NCI-H1105 (cell line): ENCODE data around the gene MRPL37.
A peak's percentile ranks its signal among the peaks of the same experiment; 100 is the strongest.
"Not testable (repeated sequence)": the region's sequence is repeated elsewhere in the genome, so short reads cannot be mapped to it uniquely, and the experiment has no call there.

Experiments
- DNase-seq: peaks from one replicate; lab custom pipeline; 2025; lab: John Stamatoyannopoulos, UW

The MRPL37 gene

DNA sequence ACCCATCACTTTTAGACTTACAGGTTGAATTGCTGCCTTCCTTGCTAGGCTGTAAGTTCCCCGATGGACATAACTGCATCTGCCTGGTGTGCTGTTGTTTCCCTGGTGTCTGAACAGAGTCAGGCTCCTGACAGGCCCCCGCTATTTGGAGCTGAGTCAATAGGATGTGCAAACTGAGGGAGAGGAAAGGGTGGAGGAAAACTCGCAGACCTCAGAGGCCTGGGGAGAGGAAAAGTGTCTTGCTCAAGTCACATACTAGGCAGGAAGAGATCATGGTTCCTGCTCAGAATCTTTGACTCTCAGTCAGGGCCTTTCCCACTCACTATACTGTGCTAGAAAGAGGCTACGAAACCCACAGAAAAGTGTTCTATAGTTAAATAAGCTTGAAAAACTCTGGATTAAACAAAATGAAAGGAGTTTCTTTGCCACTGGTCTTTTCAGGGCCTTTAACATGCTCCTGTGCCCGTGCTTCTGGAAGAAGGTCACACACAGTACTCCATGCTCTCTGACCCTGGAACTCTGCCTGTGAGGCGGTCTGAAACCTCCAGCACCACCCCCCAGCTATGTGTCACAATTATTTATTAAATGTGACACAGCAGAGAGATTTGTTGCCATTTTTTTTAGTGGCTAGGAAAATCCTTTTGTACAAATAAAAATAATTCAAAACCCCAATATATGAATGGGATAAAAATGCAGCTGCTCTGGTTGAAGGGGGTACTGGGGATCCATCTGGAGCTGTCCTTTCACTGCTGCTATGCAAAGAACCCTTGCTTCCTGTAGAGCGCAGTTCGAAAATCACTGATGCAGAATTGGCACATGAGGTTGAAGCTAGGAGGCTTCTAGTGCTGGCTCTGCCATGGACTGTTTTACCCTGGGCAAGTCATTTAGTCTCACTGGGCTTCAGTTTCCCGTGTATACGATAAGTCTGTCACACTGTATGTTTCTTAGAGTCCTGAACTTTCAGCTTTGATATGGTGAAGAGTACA is 27.1 kb upstream of the MRPL37 start:
- no peak for DNase-seq

DNA sequence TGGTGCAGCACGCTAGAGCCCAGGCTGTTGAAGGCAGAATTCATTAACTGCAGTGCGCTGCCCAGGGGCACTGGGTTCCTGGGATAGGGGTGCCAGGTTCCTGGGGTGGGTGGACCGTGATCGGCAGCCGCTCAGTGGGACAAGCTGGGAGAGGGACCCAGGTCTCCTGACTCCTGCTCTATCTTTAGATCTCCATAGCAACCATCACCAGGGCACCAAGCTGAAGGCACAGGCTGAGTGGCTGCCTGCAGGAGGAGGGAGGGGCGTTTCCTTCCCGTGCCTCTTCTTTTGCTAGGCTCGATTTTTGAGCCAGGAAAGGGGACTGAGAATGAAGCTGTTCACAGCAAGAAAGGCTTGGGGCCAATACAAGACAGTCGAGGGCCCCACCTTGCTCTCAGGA is 26.3 kb upstream of the MRPL37 start:
- DNase-seq, result no peak

DNA sequence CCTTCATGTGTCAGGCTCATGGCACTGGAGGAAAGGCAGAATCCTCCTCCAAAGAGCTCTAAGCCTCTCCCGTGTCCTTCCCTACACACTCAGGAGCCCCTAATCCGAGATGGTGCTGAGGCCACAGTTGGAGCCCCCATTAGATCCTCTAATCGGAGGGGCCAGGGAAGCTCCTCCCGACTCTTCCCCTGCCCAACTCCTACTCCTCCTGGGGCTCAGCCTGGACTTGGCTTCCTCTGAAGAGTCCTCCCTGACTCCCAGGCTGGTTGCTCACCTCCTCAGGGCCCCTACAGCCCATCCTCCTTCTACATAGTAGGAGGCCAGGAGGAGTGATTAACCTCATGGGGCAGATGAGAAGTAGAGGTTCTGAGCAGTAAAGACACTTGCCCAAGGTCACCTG is 25.9 kb upstream of the MRPL37 start:
- no peak for DNase-seq

DNA sequence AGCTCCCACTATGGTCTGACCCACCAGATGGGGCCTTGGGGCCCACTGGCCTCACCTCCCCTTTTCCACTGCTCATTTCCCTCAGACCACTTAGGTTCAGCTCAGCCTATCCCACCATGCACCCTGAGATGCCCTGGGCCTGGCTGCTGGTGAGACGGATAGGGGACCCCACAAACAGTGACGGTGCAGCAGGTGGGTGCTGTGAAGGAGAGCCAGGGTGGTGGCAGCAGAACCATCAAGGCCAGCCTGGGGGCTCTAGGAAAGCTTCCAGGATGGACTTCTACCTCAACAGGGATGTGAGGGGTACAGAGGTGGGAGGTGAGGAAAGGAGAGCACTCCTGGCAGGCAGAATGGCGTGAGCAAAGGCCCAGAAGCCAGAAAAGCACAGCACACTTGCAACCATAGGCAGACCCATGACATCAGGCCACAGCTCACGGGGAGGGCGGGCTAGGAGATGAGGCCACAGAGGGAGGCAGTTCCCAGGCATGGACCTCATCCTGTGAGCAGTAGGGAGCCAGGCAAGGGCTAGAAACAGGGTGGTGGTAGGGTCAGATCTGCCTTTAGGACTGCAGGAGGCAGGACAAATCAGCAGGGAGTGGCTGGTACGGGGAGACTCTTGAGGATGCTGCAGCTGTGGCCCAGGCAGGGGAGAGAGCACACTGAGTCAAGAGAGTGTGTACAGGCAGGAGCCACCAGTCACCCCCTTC is 23.2 kb upstream of the MRPL37 start:
- DNase-seq, result no peak

DNA sequence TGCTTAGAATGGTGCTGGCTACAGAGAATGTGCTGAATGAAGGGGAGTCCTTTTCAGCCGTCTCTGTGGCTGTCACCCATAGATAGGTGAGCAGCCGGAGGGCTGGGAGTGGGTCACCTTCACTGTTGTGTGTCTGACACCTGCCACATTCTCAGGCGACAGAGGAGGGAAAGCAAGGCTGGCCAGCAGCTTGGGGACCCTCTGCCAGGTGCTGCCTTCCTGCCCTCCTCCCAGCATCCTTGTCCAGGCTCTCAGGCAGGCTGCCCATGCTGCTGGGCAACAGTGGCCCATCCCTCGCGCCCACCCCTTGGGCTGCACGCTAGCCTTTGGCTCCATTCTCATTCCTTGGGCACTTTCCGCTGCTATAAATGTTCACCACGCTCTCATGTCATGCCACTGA is 22.2 kb upstream of the MRPL37 start:
- DNase-seq, result no peak

DNA sequence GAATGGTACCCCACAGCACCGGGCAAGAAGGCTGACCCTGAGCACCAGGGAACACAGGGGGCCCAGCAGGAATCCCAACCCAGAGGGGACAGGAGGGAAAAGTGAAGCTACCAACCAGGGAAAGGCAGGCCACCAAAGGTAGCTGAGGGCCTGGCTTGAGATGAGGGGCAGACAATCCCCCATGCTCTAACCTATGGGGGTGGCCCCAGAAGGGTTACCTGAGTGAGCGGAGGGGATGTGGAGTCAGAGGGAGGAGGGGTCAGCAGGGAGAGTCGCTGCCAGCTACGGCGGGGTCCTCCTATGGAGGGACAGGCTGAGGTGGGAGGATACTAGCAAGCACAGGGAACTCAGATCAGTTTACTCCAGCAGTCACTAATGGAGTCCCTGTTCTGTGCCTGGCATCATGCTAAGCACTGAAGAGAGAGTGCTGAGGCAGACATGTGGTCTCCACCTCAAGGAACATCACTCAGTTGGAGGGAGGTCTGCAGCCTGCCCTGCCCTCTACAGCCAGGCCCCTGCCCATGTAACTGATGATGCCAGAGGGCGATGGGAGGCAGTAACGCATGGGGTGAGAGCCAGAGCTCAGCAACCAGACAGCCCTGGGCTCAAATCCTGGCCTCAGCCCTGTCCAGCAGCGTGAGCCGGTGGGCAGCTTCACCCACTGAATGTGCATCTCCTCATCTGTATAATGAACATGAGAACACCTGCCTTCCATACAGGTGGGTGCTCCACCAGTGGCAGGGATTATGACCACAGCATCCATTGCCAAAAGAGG is 21.5 kb upstream of the MRPL37 start:
- DNase-seq, result no peak

DNA sequence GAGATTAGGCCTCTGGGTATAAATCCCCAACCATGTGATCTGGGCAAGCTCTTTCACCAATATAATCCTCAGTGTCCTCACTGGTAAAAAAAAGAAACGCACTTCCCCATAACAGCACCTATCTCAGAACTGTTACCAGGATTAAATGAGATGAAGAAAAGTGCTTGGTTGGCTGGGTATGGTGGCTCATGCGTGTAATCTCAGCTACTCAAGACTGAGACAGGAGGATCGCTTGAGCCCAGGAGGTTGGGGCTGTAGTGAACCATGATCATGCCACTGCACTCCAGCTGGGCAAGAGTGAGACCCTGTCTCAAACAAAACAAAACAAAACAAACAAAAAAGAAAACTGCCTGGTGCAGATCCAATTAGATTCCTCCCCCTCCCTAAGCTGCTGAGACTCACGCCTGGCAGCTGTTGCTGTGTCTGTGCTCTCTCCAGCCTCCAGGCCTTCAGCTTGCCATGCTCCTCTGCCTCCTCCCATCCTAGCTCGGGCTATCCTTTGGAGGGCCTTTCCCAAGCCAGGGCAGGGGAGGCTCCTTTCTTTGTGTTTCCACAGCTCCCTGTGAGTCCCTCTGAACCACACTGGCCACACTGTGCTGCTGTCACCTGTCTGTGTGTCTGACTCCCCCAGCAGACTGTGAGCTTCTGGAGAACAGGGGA is 19.1 kb upstream of the MRPL37 start:
- no peak for DNase-seq

DNA sequence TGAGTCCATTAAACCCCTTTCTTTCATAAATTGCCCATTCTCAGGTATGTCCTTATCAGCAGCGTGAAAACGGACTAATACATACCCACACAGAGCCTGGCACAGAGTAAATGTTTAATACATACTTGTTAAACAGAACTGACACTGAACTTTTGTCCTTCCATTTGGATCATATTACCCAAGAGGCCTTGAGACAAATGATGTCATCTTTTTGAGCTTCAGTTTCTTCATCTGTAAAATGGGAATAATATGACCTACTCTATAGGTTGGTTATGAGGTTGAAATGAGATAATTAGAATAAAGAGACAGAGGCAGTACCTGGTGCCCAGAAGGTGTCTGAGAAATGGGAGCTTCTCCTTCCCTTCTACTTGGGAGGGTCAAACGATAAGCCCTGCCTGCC is 13.9 kb upstream of the MRPL37 start:
- no peak for DNase-seq

DNA sequence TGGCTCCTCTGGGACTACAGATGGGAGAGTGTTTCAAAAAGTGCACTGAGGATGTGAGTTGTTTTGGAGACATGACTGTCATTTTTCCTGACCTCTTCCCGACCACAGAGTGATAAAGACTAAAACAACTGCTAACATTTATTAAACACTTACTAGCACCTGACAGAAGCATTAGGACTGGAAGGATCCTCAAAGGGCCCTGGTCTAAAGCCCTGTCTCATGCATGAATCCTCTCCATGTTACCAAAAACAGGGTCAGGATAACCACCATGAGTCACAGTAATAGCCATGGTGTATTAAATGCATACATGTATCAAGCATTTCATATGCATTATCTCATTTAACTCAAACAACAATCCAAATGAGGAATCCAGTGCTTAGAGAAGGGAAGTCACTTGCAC is 11.7 kb upstream of the MRPL37 start:
- no peak for DNase-seq

DNA sequence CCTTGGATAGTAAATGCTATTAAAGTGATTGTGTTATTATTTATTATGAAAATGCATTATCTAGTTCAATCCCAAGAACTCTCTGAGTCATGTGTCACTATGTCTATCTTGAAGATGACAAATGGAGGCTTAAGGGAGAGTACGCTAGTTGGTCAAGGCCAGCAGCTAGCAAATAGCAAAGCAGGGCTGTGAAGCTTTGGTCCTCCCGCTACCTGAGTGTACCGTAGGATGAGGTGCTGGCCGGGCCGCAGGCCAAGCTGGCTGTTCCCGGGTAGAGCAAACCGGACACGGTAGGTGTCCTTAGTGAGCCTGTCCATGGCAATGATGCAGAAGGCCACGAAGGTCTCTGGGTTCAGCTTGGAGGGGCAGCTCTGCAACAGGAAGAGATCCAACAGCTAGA is 9.4 kb upstream of the MRPL37 start:
- DNase-seq, result no peak

DNA sequence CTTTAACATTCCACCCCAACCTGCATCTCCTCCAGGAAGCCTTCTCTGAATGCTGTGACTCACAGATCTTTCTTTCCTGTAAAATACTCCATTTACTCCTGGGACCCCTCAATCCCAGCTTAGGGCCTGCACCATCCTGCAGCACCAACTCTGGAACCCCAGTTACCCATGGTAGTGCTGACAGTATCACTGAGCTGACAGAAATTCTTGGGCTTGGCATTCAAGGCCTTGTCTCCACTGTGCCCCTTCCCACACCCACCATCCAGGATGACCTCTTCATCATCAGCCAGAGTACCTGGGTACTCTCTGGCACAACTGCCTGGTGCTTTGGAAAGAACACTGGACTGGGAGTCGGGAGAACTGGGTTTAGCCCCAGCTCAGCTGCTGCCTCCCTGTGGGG is 8.4 kb upstream of the MRPL37 start:
- DNase-seq, result no peak

DNA sequence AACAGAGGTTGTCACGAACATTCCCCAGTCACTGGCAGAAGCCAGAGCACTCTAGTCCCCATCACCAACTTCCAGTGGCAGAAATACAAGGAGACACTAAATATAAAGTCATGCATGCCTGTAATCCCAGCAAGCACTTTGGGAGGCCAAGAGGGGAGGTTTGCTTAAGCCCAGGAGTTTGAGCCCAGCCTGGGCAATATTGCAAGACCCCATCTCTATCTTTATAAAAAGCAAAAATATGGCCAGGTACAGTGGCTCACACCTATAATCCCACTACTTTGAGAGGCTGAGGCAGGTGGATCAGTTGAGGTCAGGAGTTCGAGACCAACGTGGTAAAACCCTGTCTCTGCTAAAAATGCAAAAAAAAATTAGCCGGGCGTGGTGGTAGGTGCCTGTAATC is 6.5 kb upstream of the MRPL37 start:
- no peak for DNase-seq

DNA sequence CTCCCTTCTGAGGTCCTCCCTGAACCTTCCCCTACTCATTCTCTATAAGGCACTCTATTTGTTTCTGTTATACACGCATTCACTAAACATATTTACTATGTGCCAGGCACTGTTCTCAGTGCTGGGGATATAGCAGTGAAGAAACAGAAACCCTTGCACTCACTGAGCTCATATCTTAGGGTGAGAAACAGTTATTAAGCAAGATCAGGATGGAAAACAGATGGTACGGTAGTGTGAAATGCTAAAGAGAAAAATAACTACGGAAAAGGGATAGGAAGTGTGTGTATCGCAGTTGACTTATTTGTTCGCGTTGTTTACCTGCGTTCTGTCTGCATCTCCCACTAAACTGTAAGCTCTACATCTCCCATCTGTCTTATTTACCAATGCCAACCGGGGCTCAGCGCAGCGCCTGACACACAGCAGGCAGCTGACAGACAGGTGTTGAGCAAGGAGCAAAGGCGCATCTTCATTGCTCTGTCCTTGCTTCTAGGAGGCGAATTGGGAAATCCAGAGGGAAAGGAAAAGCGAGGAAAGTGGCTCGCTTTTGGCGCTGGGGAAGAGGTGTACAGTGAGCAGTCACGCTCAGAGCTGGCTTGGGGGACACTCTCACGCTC is 709 bp upstream of the MRPL37 start:
- peak; percentile 20 for DNase-seq

DNA sequence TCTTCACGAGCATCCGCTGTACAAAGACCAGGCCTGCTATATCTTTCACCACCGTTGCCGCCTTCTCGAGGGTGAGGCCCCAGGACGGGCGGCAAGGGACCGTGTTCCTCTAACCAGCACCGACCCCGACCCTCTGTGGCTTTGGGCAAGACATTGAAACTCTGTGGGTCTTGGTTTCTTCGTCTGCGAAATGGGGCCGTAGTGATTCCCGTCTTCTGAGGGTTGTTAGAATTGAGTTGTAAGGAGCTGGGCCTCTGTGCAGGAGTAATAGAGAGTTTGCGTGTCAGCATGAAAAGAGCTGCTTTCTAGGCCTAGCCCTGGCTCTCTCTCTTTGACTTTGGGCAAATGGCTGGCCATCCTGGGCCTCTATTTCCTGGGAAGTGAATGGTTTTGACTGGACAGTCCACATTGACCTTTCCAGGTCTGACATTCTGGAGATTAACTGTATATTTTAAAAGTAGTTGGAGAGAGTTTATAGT is 591 bp downstream of the MRPL37 start:
- DNase-seq, result no peak

DNA sequence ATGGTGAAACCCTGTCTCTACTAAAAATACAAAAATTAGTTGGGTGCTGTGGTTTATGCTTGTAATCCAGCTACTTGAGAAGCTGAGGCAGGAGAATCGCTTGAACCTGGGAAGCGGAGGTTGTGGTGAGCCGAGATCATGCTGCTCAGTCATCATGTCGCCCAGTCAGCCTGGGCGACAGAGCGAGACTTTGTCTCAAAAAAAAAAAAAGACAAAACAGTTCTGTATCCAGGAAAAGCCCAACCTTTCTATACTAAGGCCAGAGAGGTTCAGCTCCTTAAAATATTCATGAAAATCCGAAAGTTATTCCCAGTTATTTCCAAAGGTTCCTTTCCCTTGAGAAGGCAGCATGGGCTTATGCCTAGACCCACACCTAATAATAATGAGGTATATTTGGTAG is 4.2 kb downstream of the MRPL37 start:
- DNase-seq, result no peak

DNA sequence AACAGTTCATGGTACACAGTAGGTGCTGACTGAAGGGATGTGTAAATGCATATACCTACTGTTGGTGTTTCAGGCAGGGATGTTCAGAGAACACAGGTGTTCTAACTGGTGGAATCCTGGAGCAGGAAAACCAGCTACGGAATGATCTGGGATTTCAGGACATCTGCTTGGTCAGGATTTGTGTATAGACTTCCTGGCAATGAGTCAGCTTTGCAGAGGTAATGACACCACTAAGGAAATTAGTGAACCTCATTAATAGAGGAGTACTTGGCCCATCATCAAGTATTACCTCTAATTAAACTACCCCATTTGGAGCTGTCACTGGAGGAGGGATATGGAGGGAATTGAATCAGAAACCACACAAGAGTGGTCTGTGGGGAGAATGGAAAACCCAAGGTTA is 7.3 kb downstream of the MRPL37 start:
- no peak for DNase-seq

DNA sequence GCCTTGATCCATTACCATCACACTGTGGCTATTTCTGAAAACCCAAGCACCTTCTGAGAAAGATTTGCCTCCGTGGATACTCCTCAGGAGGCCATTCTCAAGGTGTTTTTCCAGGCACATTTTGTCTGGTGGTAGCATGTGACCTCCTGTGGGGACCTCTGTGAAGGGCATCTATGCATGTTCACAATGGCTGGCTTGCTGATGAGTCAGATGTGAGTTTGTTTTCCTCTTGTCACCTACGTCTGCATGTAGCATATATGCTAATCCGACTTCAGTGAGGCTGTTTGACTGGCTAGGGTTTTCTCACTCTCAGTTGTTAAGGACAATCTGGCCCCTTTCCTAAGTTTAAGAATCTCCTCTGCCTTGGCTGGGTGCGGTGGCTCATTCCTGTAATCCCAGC is 7.9 kb downstream of the MRPL37 start:
- DNase-seq, result not testable (repeated sequence)

DNA sequence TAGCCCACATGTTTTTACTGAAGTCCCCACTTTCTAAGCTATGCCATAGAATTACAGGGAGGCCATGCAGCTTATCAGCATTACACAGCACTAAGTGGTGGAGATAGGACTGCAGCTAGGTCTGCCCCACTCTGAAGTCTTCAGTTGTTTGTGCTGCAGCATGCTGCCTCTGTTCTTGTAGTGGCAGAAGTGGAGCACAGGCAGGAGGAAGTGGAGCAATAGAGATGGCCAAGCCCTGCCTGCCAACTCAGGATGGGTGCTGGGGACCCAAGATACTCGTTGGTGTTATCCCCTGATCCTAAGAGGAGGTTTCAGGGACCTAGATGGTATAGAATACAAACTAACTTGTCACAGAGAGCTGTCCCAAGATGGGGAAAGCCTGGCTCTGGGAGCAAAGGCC is 12.9 kb downstream of the MRPL37 start:
- no peak for DNase-seq

DNA sequence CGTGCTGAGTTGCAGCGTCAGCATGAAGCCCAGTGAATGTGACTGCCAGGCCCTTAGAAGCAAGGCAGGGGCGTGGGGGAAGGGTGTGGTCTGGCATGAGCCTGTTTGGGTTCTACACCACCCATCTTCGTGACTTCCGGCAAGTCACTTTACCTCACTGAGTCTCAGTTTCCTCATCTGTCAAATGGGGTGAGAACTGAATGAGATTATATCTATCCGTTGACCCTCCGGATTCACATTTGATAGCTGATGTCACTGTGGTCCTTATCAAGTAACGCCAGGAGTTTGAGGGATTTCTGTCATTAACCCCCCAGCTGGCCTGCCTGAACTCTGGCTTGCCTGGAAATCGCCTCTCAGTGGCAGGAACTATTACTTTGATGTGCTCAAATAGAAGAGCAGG is 15.6 kb downstream of the MRPL37 start:
- no peak for DNase-seq

DNA sequence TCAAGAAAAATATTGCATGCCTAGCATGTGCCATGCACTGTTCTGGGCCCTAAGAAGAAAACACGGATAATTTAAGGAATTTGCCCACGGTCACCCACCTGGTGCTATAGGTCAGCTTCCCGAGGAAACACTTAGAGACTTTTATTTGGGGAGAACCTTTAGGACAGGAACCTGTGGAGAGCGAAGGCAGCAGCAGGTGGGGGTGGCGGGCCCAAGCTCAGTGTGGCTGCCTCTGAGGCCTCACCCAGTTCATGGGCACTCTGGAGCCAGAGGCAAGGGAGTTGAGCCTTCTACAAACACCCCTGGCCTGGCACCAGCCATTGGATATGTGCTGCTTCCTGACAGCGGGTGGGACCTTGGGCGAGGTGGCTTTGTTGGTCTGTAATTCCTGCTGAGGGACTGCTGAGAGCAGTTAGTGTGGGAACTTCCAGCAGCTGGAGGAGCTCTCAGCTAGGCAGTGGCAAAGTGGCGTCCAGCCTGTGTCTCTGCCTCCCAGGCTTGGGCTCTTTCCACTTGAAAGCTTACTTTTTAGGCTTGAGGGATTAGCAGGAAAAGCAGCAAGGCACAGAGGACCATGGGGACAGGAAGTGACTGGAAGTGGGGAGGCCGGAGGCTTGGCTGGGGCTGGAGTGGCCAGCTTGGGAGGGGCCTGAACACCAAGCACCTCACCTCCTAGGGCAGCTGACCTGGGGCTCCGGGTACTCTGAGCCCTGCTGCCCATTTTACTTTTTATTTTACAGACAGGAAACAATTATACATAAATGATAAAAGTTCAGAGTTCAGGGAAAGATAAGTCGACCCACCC is 19.1 kb downstream of the MRPL37 start:
- DNase-seq, result no peak

DNA sequence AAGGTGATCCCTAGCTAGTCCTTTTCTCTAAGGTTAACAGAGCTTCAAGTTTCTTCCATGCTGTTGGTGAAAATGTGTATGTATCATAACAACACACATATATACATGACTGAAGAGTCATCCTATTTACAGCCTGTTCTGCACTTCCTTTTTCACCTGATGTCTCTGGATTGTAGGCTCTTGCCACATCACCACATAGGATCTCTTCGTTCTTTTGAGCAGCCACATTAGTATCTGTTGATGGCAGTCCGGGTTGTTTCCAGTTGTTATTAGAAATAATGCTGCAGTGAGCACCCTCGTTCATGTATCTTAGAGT is 19.7 kb downstream of the MRPL37 start:
- no peak for DNase-seq
